GM21717 (cell line): Measurements from ENCODE around the gene SEMA4B.

Source experiments
- ATAC-seq: cut with Tn5 transposase; IDR thresholded peaks from one replicate; pipeline ENCODE4 v1.9.1; 2021; ENCODE audit warnings: mild to moderate bottlenecking, moderate library complexity; ENCODE audit not compliant: unreplicated experiment

SEMA4B gene

DNA sequence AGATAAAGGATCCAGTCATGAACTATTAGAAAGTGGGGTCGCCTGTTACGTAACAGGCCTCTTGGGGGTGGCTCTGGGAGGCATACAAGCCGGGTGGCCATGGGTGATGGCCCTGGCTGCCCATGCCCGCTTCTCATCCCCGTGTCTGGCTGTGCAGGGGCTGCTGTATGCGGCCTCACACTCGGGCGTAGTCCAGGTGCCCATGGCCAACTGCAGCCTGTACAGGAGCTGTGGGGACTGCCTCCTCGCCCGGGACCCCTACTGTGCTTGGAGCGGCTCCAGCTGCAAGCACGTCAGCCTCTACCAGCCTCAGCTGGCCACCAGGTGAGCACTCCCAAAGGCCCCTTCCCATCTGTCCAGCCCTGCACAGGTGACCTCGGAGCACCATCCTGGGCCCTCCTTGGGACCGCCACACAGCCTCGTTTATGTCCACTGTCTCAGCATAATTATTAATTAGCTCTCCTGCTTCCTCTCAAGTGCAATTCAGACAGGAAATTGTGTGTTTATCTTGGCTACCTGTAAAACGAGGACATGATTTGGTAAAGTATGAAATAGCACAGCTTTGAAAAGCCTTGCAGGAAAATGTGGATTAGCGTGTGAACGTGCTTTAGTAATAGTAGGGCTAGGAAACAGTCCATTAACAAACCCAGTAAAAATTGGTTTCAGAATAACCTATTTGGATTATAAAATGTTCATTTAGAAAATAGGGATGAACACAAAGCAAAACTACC is 24.5 kb downstream of the SEMA4B start:
- ATAC-seq: no peak

GRCh38 chr15:90227336-90227735 is 26.2 kb downstream of the SEMA4B start:
- no peak for ATAC-seq

GRCh38 chr15:90227816-90228772 is 27.0 kb downstream of the SEMA4B start:
- no peak for ATAC-seq

DNA sequence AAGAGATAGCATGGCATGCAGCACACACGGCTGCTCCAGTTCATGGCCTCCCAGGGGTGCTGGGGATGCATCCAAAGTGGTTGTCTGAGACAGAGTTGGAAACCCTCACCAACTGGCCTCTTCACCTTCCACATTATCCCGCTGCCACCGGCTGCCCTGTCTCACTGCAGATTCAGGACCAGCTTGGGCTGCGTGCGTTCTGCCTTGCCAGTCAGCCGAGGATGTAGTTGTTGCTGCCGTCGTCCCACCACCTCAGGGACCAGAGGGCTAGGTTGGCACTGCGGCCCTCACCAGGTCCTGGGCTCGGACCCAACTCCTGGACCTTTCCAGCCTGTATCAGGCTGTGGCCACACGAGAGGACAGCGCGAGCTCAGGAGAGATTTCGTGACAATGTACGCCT is 27.8 kb downstream of the SEMA4B start:
- no peak for ATAC-seq

- no peak for ATAC-seq
Observed at GRCh38 chr15:90230071-90230494, 29.0 kb downstream of the SEMA4B start.

DNA sequence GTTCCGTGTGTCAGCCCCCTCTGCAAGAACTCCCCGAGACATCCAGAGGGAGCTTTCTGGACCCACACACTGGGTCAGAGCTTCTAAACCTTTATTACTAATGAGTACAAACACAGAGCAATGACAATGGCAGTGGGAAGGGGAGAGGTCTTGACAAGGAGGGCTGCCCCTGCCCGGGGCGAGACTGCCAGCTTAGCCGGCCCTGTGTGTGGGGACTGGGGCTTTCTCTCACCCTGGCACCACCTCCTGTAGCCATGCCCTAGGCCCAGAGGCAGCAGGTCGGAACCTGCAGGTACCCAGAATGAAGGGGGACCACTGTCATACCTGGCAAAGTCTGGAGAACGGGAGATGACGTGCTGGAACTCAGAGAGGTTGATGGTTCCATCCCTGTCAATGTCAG is 29.5 kb downstream of the SEMA4B start:
- ATAC-seq: no peak

GRCh38 chr15:90231028-90232017 is 30.2 kb downstream of the SEMA4B start:
- ATAC-seq: no peak

- ATAC-seq: no peak
Observed at GRCh38 chr15:90232196-90232595, 31.1 kb downstream of the SEMA4B start.

DNA sequence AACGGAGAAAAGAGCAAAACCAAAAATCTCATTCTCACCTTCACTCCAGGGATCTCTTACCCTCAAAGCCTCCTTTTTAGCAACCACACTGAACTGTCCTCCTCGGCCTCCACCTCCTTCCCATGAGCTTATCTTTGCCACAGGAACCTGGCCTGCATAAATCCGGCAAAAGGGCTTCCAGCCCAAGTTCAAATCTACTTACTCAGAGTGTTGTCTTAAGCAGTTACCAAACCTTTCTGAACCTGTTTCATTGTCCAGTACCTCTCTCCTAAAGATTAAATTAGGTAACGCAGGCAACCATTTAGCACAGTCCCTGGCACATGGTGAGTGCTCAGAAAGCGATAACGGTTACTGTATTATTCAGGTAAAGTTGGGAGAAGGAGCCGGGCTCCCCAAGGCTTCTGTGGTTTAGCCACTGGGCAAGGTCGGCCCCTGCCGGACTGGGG is 31.8 kb downstream of the SEMA4B start:
- no peak for ATAC-seq

DNA sequence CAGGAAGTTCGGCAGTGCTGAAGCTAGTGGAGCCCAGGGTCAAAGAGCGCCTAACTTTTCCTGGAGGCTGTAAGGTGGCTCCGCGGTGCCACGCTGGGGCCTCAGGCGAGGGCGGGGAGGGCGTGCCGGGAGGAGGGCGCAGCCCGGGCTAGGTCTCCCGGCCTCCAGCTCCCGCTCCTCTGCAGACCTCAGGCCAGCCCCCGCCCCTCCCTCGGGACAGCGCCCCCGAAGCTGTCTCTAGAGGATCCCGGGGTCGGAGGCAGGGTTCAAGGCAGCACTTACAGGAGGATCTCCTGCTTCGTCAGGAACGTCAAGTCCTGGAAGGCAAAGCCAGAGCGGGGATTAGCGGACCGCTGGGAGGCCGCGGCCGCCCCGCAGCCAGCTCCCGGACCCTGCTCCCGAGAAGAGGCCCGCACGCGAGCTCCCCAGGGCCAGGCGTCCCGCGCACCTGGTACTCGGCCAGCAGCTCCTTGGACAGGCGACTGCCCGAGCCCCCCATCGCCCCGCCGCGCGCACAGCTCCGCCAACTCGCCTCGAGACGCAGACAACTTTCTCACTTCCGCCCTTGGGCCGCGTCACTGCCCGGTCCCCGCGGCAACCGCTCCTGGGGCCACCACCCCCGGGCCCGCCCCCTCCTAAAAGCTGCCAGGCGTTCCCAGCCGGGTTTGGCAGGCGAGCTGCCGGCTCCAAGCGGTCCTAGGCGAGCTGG is 32.4 kb downstream of the SEMA4B start, which contains the start of gene CIB1:
TSS of gene CIB1 (minus strand) at position 555 of the 709 bp plus-strand sequence. CDS start at position 499, 56 bp downstream.
- peak; percentile 80 for ATAC-seq

GRCh38 chr15:90234096-90234988 is 33.2 kb downstream of the SEMA4B start, which contains the start of gene GDPGP1:
Gene GDPGP1 (plus strand): TSS chr15:90234209. CDS start chr15:90240909, 6,700 bp downstream.
- peak; percentile 62 for ATAC-seq

GRCh38 chr15:90239371-90239770 is 38.2 kb downstream of the SEMA4B start:
- ATAC-seq: no peak

DNA sequence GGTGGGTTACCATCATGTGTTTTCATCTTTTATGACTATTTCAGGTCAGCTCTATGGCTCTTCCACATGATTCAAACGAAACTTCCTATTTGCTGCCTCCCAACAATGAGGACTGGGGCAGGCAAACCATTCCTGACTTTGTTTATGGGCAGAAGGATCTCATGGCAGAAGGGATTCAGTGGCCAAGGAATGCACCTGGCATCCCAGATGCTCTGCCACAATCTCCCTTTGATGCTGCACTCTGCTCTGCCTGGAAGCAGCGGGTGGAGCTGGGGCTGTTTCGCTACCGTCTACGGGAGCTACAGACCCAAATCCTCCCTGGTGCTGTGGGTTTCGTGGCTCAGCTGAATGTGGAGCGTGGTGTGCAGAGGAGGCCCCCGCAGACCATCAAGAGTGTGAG is 39.7 kb downstream of the SEMA4B start:
- ATAC-seq: no peak

- ATAC-seq: no peak
Observed at GRCh38 chr15:90241343-90242192, 40.4 kb downstream of the SEMA4B start.

DNA sequence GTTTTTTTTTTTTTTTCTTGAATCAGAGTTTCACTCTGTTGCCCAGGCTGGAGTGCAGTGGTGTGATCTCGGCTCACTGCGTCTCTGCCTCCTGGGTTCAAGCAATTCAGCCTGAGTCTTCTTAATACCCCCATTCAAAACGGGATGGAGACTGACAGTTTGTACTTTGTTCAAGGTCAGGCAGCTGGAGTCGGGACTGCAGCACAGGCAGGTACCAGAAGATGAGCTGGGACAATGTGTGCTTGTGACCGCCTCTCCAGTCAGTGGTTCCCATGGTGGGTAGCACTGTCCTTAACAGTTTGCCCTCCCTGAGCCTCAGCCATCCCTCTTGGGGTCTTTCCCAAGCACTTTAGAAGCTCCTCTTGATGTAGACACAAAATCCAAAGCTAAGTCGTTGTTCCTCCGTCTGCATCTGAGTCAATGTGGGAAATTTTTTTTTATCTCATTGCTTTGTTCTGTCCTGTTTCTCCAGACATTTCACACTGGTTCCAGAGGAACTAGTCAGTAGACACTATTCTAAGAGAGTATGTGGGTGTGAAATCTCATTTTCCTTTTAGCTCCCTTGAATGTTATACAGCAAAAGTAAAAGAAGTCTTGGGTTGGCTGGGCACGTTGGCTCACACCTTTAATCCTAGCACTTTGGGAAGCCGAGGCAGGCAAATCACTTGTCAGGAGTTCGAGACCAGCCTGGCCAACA is 43.0 kb downstream of the SEMA4B start:
- ATAC-seq: no peak

DNA sequence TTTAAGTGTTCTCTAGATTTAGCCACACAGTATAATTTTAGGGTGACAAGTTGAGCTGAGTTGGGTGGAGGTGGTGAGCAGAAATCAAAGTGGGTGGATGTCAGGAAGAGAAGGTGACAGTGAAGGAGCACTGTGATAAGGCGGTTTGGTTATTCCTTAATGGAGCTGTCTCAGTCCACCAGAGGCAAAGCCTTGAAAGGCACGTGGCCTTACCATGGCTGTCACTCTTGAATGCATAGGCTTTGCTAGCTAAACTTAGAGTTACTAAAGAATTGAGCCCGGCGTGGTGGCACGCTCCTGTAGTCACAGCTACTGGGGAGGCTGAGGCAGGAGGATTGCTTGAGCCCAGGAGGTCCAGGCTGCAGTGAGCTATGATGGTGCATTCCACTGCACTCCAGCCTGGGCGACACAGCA is 47.7 kb downstream of the SEMA4B start:
- ATAC-seq: no peak

DNA sequence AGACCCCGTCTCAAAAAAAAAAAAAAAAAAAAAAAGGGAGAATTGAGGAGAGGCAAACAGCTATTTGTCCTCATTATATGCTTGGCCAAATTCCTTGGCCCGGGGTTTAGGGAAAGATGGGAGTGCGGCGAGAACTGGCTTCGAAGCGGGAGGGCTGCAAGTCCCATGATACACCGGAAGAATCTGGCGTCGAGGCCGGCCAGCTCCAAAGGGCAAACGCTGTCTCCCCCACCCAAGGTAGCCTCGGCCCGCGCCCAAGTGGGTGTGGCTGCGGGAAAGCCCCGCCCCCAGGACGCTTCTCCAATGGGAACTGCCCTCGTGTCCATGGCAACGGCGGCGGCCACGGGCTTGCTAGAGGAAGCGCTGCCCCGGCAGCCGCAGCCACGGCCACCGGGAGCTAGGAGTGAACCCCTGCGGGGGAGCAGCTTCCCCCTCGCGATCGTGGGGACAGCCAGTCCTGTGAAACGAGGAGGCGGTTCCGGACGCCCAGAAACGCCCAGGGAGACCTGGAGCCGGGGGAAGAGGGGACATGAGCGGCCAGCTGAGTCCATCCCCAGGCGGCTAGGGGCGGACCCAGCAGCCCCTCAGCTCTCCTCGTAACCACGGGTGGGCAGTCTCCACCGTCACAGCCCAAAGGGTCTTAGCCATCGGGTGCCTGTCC is 48.2 kb downstream of the SEMA4B start, which contains the start of gene TTLL13:
TSS of gene TTLL13 (plus strand) at position 354 of the 661 bp plus-strand sequence. CDS start 1,075 bp downstream, outside the sequence.
- ATAC-seq: no peak
